IMR-90 (cell line): Measurements from ENCODE around the gene MGAT4D. TPM values are rescaled to one million over a fixed set of nuclear protein-coding genes. Genes with fewer than 3 reads are reported as not detected.

Source experiments
- ATAC-seq: fragments of 200-7000 bp; cut with Tn5 transposase; 2 replicates; pipeline ENCODE4 v1.9.1; 2020; ENCODE audit warnings: low read depth, mild to moderate bottlenecking, moderate library complexity
- BruUV-seq: library from RNA; stranded (reverse); fragments of 400-500 nt; replicated peaks from 2 replicates; lab custom pipeline; 2021; lab: Mats Ljungman, UMichigan
- CTCF ChIA-PET: fragments of 300-600 bp; formaldehyde crosslinking; extraction: SDS; loops from one replicate; lab custom pipeline; 2021; ENCODE audit warnings: antibody characterized with exemption; lab: Yijun Ruan, JAX
- POLR2A ChIA-PET: fragments of 300-600 bp; sonication (Branson Sonifier 250); formaldehyde crosslinking; loops from one replicate; lab custom pipeline; 2022; ENCODE audit warnings: antibody characterized with exemption; ENCODE audit not compliant: unreplicated experiment; lab: Charles Lee
- DNase-seq: peaks from one replicate; pipeline ENCODE4 v3.0.0; 2013
- H2AFZ ChIP-seq: replicated peaks from 2 replicates; pipeline ENCODE3; 2013; ENCODE audit warnings: low read length, mild to moderate bottlenecking; ENCODE audit not compliant: poor library complexity
- H2AK5ac ChIP-seq: 2 replicates; pipeline ENCODE4 v1.6.1; 2013; ENCODE audit warnings: low read depth, low read length, inconsistent platforms
- H2AK9ac ChIP-seq: replicated peaks from 2 replicates; pipeline ENCODE3; 2013; ENCODE audit warnings: mild to moderate bottlenecking, low read depth, low read length, moderate library complexity; ENCODE audit not compliant: poor library complexity
- H2BK120ac ChIP-seq: 2 replicates; pipeline ENCODE4 v1.6.1; 2013; ENCODE audit warnings: low read depth, low read length, inconsistent platforms
- H2BK15ac ChIP-seq: 3 replicates; pipeline ENCODE4 v1.6.1; 2013; ENCODE audit warnings: low read depth, low read length, inconsistent platforms
- H2BK20ac ChIP-seq: 2 replicates; pipeline ENCODE4 v1.6.1; 2013; ENCODE audit warnings: low read depth, mild to moderate bottlenecking, inconsistent platforms, low read length, moderate library complexity
- H2BK5ac ChIP-seq: 2 replicates; pipeline ENCODE4 v1.6.1; 2013; ENCODE audit warnings: mild to moderate bottlenecking, low read depth, low read length, inconsistent platforms; ENCODE audit not compliant: poor library complexity, severe bottlenecking
- H3K14ac ChIP-seq: replicated peaks from 2 replicates; pipeline ENCODE4 v1.6.1; 2013; ENCODE audit warnings: low read depth, low read length, inconsistent platforms
- H3K18ac ChIP-seq: 2 replicates; pipeline ENCODE4 v1.6.1; 2013; ENCODE audit warnings: low read depth, low read length, control low read depth
- H3K23ac ChIP-seq: 2 replicates; pipeline ENCODE4 v1.6.1; 2013; ENCODE audit warnings: low read depth, low read length, inconsistent platforms
- H3K27ac ChIP-seq: 2 replicates; pipeline ENCODE4 v1.5.1; 2013; ENCODE audit warnings: mild to moderate bottlenecking, control low read depth, low read length; ENCODE audit not compliant: insufficient read depth
- H3K27me3 ChIP-seq: 2 replicates; pipeline ENCODE4 v1.6.1; 2013; ENCODE audit warnings: low read length; ENCODE audit not compliant: control insufficient read depth, insufficient read depth
- H3K36me3 ChIP-seq: 2 replicates; pipeline ENCODE4 v1.6.1; 2013; ENCODE audit warnings: low read length, mixed read lengths; ENCODE audit not compliant: control insufficient read depth, insufficient read depth
- H3K4ac ChIP-seq: 2 replicates; pipeline ENCODE4 v1.6.1; 2013; ENCODE audit warnings: low read depth, low read length, inconsistent platforms
- H3K4me1 ChIP-seq: 2 replicates; pipeline ENCODE4 v1.6.1; 2013; ENCODE audit warnings: low read length, mixed read lengths; ENCODE audit not compliant: control insufficient read depth, insufficient read depth
- H3K4me2 ChIP-seq: 2 replicates; pipeline ENCODE4 v1.6.1; 2013; ENCODE audit warnings: low read depth, mild to moderate bottlenecking, control low read depth, low read length, moderate library complexity
- H3K4me3 ChIP-seq: 2 replicates; pipeline ENCODE4 v1.5.1; 2013; ENCODE audit warnings: low read depth, mild to moderate bottlenecking, control low read depth, low read length, moderate library complexity; ENCODE audit not compliant: insufficient read depth
- H3K56ac ChIP-seq: 2 replicates; pipeline ENCODE4 v1.6.1; 2013; ENCODE audit warnings: low read length, inconsistent platforms; ENCODE audit not compliant: insufficient read depth; ENCODE audit errors: extremely low read depth
- H3K79me1 ChIP-seq, 2 experiments: 2 replicates each; pipeline ENCODE4 v1.6.1; 2013; ENCODE audit warnings: low read length in 2 of 2, inconsistent platforms in 1 of 2, low read depth in 1 of 2
- H3K9ac ChIP-seq: 2 replicates; pipeline ENCODE4 v1.6.1; 2013; ENCODE audit warnings: low read depth, low read length, control low read depth
- H3K9me1 ChIP-seq: 2 replicates; pipeline ENCODE4 v1.6.1; 2013; ENCODE audit warnings: low read length, inconsistent platforms; ENCODE audit not compliant: insufficient read depth
- H3K9me3 ChIP-seq: 2 replicates; pipeline ENCODE4 v1.6.1; 2013; ENCODE audit warnings: low read length; ENCODE audit not compliant: control insufficient read depth, insufficient read depth
- H4K20me1 ChIP-seq: 2 replicates; pipeline ENCODE4 v1.6.1; 2013; ENCODE audit warnings: low read length, inconsistent platforms; ENCODE audit not compliant: insufficient read depth
- H4K5ac ChIP-seq: 2 replicates; pipeline ENCODE4 v1.6.1; 2013; ENCODE audit warnings: mild to moderate bottlenecking, low read depth, low read length, control low read depth
- H4K8ac ChIP-seq, 2 experiments: 2 replicates each; pipeline ENCODE4 v1.6.1; 2013; ENCODE audit warnings: low read depth in 2 of 2, low read length in 2 of 2, control low read depth in 1 of 2, inconsistent platforms in 1 of 2
- H4K91ac ChIP-seq: 2 replicates; pipeline ENCODE4 v1.6.1; 2013; ENCODE audit warnings: low read depth, low read length, inconsistent platforms; ENCODE audit not compliant: insufficient read depth
- BHLHE40 ChIP-seq: fragments of 150-350 bp; IDR thresholded peaks from 2 replicates; pipeline ENCODE4 v1.6.1; 2016; ENCODE audit warnings: mild to moderate bottlenecking, low read depth, low read length
- CEBPB ChIP-seq: IDR thresholded peaks from 2 replicates; pipeline ENCODE4 v1.6.1; 2012; ENCODE audit warnings: low read depth, low read length, improper control_type of control experiment
- CHD1 ChIP-seq: IDR thresholded peaks from 2 replicates; pipeline ENCODE4 v1.6.1; 2012; ENCODE audit warnings: low read depth, low read length, improper control_type of control experiment
- FOS ChIP-seq: fragments of 150-350 bp; IDR thresholded peaks from 2 replicates; pipeline ENCODE4 v1.6.1; 2016; ENCODE audit warnings: low read depth, low read length
- MAFK ChIP-seq: IDR thresholded peaks from 2 replicates; pipeline ENCODE4 v1.6.1; 2012; ENCODE audit warnings: low read depth, low read length, improper control_type of control experiment
- MAZ ChIP-seq: IDR thresholded peaks from 2 replicates; pipeline ENCODE4 v1.6.1; 2012; ENCODE audit warnings: low read depth, mild to moderate bottlenecking, low read length, improper control_type of control experiment, moderate library complexity, borderline replicate concordance
- MXI1 ChIP-seq: IDR thresholded peaks from 2 replicates; pipeline ENCODE4 v1.6.1; 2012; ENCODE audit warnings: low read depth, mild to moderate bottlenecking, low read length, moderate library complexity, borderline replicate concordance
- NFE2L2 ChIP-seq: fragments of 150-350 bp; IDR thresholded peaks from 2 replicates; pipeline ENCODE4 v1.6.1; 2016; ENCODE audit warnings: low read depth, mild to moderate bottlenecking, low read length
- POLR2A ChIP-seq: IDR thresholded peaks from 2 replicates; pipeline ENCODE4 v1.6.1; 2012; ENCODE audit warnings: mild to moderate bottlenecking, low read depth, low read length
- RAD21 ChIP-seq: IDR thresholded peaks from 2 replicates; pipeline ENCODE4 v1.6.1; 2012; ENCODE audit warnings: low read length, improper control_type of control experiment
- RCOR1 ChIP-seq: IDR thresholded peaks from 2 replicates; pipeline ENCODE4 v1.6.1; 2012; ENCODE audit warnings: mild to moderate bottlenecking, low read length, improper control_type of control experiment; ENCODE audit not compliant: insufficient replicate concordance
- RFX5 ChIP-seq: IDR thresholded peaks from 2 replicates; pipeline ENCODE4 v1.8.0; 2012; ENCODE audit warnings: low read depth, mild to moderate bottlenecking, low read length, moderate library complexity
- SMC3 ChIP-seq: fragments of 150-350 bp; IDR thresholded peaks from 2 replicates; pipeline ENCODE4 v1.6.1; 2016; ENCODE audit warnings: low read depth, mild to moderate bottlenecking, antibody characterized with exemption, low read length, moderate library complexity
- WGBS, 2 experiments: methylation state at CpG; one replicate each; pipeline versions ENCODE4 v1.1.5 to v1.1.7; 2013; ENCODE audit warnings: missing lambda C conversion rate in 2 of 2; ENCODE audit not compliant: insufficient read length in 1 of 2; ENCODE audit errors: extremely low coverage in 2 of 2; 5-methylcytosine and 5-hydroxymethylcytosine counted together
- dilution Hi-C: fragments of 300-500 bp; cut with HindIII; formaldehyde crosslinking; loops from one replicate; pipeline ENCODE4 v1.14.3; 2018; ENCODE audit warnings: low sequenced_read_pairs; ENCODE audit not compliant: unreplicated experiment
- in situ Hi-C: fragments of 300-500 bp; cut with MboI; formaldehyde crosslinking; loops from 3 replicates; pipeline ENCODE4 v1.14.3; 2019; ENCODE audit warnings: low sequenced_read_pairs, inconsistent platforms, mixed read lengths
- intact Hi-C: fragments of 100-400 bp; cut with micrococcal nuclease; formaldehyde crosslinking; loops from 2 replicates; pipeline ENCODE4 v1.10.0; 2022
- polyA plus RNA-seq, 3 experiments: library from polyadenylated mRNA; depleted of rRNA; stranded (reverse); fragments of >200 nt; gene quantifications; 2 replicates each; pipeline ENCODE4 v1.2.3, GENCODE V29; 2012; ENCODE audit warnings: low replicate concordance in 1 of 3
- total RNA-seq: library from RNA; depleted of rRNA; stranded (reverse); fragments of >200 nt; gene quantifications from 2 replicates; pipeline ENCODE4 v1.2.3, GENCODE V29; 2012
- TF ChIP-seq, protein P1 (sequence below): conservative IDR thresholded peaks from 2 replicates; pipeline ENCODE4 v1.5.1; 2012; ENCODE audit warnings: mild to moderate bottlenecking, low read depth, low read length, improper control_type of control experiment
- TF ChIP-seq, protein P2 (sequence below): fragments of 150-350 bp; IDR thresholded peaks from 2 replicates; pipeline ENCODE4 v1.6.1; 2016; ENCODE audit warnings: low read depth, mild to moderate bottlenecking, low read length, moderate library complexity, borderline replicate concordance
- TF ChIP-seq, protein P3 (sequence below): fragments of 150-350 bp; IDR thresholded peaks from 2 replicates; pipeline ENCODE4 v1.6.1; 2017; ENCODE audit warnings: mild to moderate bottlenecking, antibody characterized with exemption, low read length, low read depth

The MGAT4D gene
- total and polyA plus RNA-seq, 2 of the 4 experiments (the other 2 are of a cell fraction), result not detected

DNA sequence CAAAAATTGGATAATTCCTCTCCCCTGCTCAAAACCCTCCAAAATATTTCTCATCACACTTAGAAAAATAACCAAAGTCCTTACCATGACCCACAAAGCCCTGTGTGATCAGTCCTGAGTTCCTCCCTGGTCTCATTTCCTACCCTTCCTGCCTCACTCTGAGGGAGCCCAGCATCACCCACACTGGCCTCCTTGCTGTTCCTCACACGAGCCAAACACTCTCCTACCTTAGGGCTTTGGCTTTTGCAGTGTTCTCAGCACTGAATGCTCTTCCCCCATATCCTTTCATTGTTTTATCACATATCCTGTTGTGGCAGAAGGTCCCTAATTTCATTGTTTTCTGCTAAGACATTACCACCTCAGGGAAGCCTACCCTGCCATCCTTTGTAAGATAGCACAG is 12.2 kb downstream of the MGAT4D start:
- H3K9me3 ChIP-seq, result peaks cover 3% of the 10 kb centered on the region; the same call in 1 of the 2 replicates
- 56% methylated on average over 1 of the region's 1 CpG; no CpG with 5 or more reads in 1 of the 2 experiments for WGBS, 2 experiments

More for the DNA sequence above, 12.2 kb downstream of the MGAT4D start:
- Histone ChIP-seq H3K79me1 (no peaks in the 10 kb centered on the region), H3K18ac (no peak overlapping the region), H3K4me2 (no peak overlapping the region), H2AK9ac (no peak overlapping the region), H2BK15ac (no peak overlapping the region), H3K27me3 (peaks cover 8% of the 10 kb centered on the region), H2BK5ac (no peak overlapping the region), H4K91ac (no peak overlapping the region), H3K27ac (no peak overlapping the region), H3K9me1 (no peaks in the 10 kb centered on the region), H2BK120ac (no peak overlapping the region), H3K4ac (no peak overlapping the region), H2BK20ac (no peak overlapping the region), H4K20me1 (no peaks in the 10 kb centered on the region), H3K23ac (no peak overlapping the region), H3K14ac (no peak overlapping the region), H3K4me1 (no peaks in the 10 kb centered on the region), H4K5ac (no peak overlapping the region), H3K36me3 (no peaks in the 10 kb centered on the region), H2AFZ (no peak overlapping the region), H2AK5ac (no peak overlapping the region), H3K9ac (no peak overlapping the region), H4K8ac (no peak overlapping the region), H3K56ac (no peak overlapping the region), H3K4me3 (no peak overlapping the region)
- dilution Hi-C loops, result no loop called here
- POLR2A ChIA-PET, result no interaction called here
- CTCF ChIA-PET, result no interaction called here
- in situ Hi-C loops, result no loop called here
- no peak for TF ChIP-seq BHLHE40
- TF ChIP-seq RFX5, result no peak
- TF ChIP-seq MXI1, result no peak
- no peak for TF ChIP-seq FOS
- TF ChIP-seq SMC3, result no peak
- no peak for TF ChIP-seq MAFK
- TF ChIP-seq RCOR1, result no peak
- no peak for TF ChIP-seq RAD21
- TF ChIP-seq MAZ, result no peak
- TF ChIP-seq, protein P1, sequence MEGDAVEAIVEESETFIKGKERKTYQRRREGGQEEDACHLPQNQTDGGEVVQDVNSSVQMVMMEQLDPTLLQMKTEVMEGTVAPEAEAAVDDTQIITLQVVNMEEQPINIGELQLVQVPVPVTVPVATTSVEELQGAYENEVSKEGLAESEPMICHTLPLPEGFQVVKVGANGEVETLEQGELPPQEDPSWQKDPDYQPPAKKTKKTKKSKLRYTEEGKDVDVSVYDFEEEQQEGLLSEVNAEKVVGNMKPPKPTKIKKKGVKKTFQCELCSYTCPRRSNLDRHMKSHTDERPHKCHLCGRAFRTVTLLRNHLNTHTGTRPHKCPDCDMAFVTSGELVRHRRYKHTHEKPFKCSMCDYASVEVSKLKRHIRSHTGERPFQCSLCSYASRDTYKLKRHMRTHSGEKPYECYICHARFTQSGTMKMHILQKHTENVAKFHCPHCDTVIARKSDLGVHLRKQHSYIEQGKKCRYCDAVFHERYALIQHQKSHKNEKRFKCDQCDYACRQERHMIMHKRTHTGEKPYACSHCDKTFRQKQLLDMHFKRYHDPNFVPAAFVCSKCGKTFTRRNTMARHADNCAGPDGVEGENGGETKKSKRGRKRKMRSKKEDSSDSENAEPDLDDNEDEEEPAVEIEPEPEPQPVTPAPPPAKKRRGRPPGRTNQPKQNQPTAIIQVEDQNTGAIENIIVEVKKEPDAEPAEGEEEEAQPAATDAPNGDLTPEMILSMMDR, result no peak
- TF ChIP-seq CHD1, result no peak
- TF ChIP-seq, protein P2, sequence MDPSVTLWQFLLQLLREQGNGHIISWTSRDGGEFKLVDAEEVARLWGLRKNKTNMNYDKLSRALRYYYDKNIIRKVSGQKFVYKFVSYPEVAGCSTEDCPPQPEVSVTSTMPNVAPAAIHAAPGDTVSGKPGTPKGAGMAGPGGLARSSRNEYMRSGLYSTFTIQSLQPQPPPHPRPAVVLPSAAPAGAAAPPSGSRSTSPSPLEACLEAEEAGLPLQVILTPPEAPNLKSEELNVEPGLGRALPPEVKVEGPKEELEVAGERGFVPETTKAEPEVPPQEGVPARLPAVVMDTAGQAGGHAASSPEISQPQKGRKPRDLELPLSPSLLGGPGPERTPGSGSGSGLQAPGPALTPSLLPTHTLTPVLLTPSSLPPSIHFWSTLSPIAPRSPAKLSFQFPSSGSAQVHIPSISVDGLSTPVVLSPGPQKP, result no peak
- TF ChIP-seq, protein P3, sequence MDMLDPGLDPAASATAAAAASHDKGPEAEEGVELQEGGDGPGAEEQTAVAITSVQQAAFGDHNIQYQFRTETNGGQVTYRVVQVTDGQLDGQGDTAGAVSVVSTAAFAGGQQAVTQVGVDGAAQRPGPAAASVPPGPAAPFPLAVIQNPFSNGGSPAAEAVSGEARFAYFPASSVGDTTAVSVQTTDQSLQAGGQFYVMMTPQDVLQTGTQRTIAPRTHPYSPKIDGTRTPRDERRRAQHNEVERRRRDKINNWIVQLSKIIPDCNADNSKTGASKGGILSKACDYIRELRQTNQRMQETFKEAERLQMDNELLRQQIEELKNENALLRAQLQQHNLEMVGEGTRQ, result no peak
- no peak for TF ChIP-seq POLR2A
- TF ChIP-seq NFE2L2, result no peak
- TF ChIP-seq CEBPB, result no peak
- BruUV-seq, result no TSS peak
- intact Hi-C loops, result no loop called here
- DNase-seq (no peak), ATAC-seq (no peak)
